ENCODE measurements around the gene PTGFRN.

DNA sequence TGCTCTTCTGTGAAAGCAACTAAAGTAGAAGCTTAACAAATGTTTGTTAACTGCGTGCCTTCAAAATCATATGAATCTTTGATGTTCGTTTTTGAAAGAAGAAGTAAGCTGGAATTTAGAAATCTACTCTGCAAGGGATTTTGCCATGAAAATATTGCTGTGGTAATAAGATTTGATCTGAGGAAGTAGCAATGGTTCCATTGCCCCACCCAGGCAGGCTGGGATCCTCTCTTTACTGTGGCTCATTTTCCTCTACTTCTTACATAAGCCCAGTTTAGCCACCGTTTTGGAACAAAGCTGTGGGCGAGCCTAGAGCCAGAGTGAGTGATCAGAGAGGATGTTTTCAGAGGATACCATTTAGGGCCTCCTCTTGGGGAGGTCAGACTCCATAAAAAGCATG is 20.3 kb upstream of the PTGFRN start:
- TF ChIP-seq GATA2 (IDR thresholded peaks at IDR 0.05; ENCODE audit: low read depth, low read length) (no peak), GATA3 (IDR thresholded peaks at IDR 0.05; ENCODE audit: low read depth, low read length) (no peak)
